Measurements from ENCODE around the gene TM9SF3.

Gene TM9SF3

GRCh38 chr10:96478355-96478754 lies 108.5 kb downstream of the TM9SF3 start:
- Mint-ChIP-seq H3K27ac (no peak overlapping the region), H3K9me3 (no peaks in the 10 kb centered on the region)

GRCh38 chr10:96473866-96474265 lies 112.9 kb downstream of the TM9SF3 start:
- Mint-ChIP-seq H3K9me3 (no peaks in the 10 kb centered on the region), H3K4me3 (no peak overlapping the region), H3K27ac (no peak overlapping the region), H3K36me3 (ENCODE audit: low read depth) (no peaks in the 10 kb centered on the region), H3K27me3 (peaks cover 24% of the 10 kb centered on the region), H3K4me1 (ENCODE audit: low read depth) (no peaks in the 10 kb centered on the region)
- intact Hi-C loops (cut with micrococcal nuclease): no loop called here

More at GRCh38 chr10:96478355-96478754, 108.5 kb downstream of the TM9SF3 start:
- H3K36me3 Mint-ChIP-seq (ENCODE audit: low read depth): no peaks in the 10 kb centered on the region
- no peak overlapping the region for H3K4me3 Mint-ChIP-seq
- peaks cover 21% of the 10 kb centered on the region for H3K27me3 Mint-ChIP-seq
- intact Hi-C loops (cut with micrococcal nuclease): no loop called here
- H3K4me1 Mint-ChIP-seq (ENCODE audit: low read depth): no peaks in the 10 kb centered on the region

GRCh38 chr10:96470116-96470743 lies 116.6 kb downstream of the TM9SF3 start:
- peaks cover 27% of the 10 kb centered on the region for H3K27me3 Mint-ChIP-seq
- H3K4me3 Mint-ChIP-seq: no peak overlapping the region
- no peaks in the 10 kb centered on the region for H3K36me3 Mint-ChIP-seq (ENCODE audit: low read depth)
- H3K27ac Mint-ChIP-seq: no peak overlapping the region
- no peaks in the 10 kb centered on the region for H3K9me3 Mint-ChIP-seq
- H3K4me1 Mint-ChIP-seq (ENCODE audit: low read depth): no peaks in the 10 kb centered on the region
- intact Hi-C loops (cut with micrococcal nuclease): no loop called here

- intact Hi-C loops (cut with micrococcal nuclease): no loop called here
- H3K4me1 Mint-ChIP-seq (ENCODE audit: low read depth): no peaks in the 10 kb centered on the region
- no peak overlapping the region for H3K4me3 Mint-ChIP-seq
- H3K27ac Mint-ChIP-seq: no peak overlapping the region
- peaks cover 21% of the 10 kb centered on the region for H3K27me3 Mint-ChIP-seq
- H3K36me3 Mint-ChIP-seq (ENCODE audit: low read depth): no peaks in the 10 kb centered on the region
- no peaks in the 10 kb centered on the region for H3K9me3 Mint-ChIP-seq
Measured at GRCh38 chr10:96468845-96469244, 118.0 kb downstream of the TM9SF3 start.

Measured in dendritic cell treated with granulocyte-macrophage colony-stimulating factor and Interleukin-4, amounts not matched to agents 40 ng/mL and 50 ng/mL, for 4 days (primary cell).